HepG2 (cell line): ENCODE measurements around the gene BCAS3.

ENCODE experiments used
- AGO1 ChIP-seq: fragments of 200-400 bp; formaldehyde crosslinking; IDR thresholded peaks from 2 replicates; pipeline ENCODE4 v1.6.1; 2017; ENCODE audit warnings: mild to moderate bottlenecking, low read depth, low read length, moderate library complexity; ENCODE audit not compliant: poor library complexity, severe bottlenecking
- CCAR2 ChIP-seq: fragments of 200-400 bp; formaldehyde crosslinking; optimal IDR thresholded peaks from 2 replicates; pipeline ENCODE3; 2018; ENCODE audit warnings: low read depth, mild to moderate bottlenecking, low read length, moderate library complexity
- CEBPB ChIP-seq: IDR thresholded peaks from 2 replicates; pipeline ENCODE4 v1.6.1; 2011; ENCODE audit warnings: low read depth, low read length, improper control_type of control experiment, borderline replicate concordance
- CTCF ChIP-seq: sonication (generic); formaldehyde crosslinking; IDR thresholded peaks from 2 replicates; pipeline ENCODE4 v1.5.0; 2020; ENCODE audit warnings: mild to moderate bottlenecking, missing genetic modification reagents, moderate library complexity
- ESRRA ChIP-seq: sonication (generic); formaldehyde crosslinking; IDR thresholded peaks from 2 replicates; pipeline ENCODE4 v1.5.1; 2020; ENCODE audit warnings: mild to moderate bottlenecking, low read depth, missing genetic modification reagents
- HMG20A ChIP-seq: IDR thresholded peaks from 2 replicates; pipeline ENCODE4 v1.6.1; 2016; ENCODE audit warnings: borderline replicate concordance
- NFAT5 ChIP-seq: sonication (generic); formaldehyde crosslinking; IDR thresholded peaks from 2 replicates; pipeline ENCODE4 v1.4.0; 2020; ENCODE audit warnings: missing genetic modification reagents
- NFE2L1 ChIP-seq: sonication (generic); formaldehyde crosslinking; IDR thresholded peaks from 2 replicates; pipeline ENCODE4 v1.4.0; 2020; ENCODE audit warnings: missing genetic modification reagents, mild to moderate bottlenecking, borderline replicate concordance
- POLR2A ChIP-seq, 2 experiments: IDR thresholded peaks; 2 replicates each; pipeline ENCODE4 v1.6.1; 2011; ENCODE audit warnings: low read depth in 2 of 2, low read length in 2 of 2, mild to moderate bottlenecking in 1 of 2, moderate library complexity in 1 of 2; ENCODE audit not compliant: insufficient read depth in 1 of 2
- SMAD1 ChIP-seq: sonication (generic); formaldehyde crosslinking; IDR thresholded peaks from 2 replicates; pipeline ENCODE4 v1.4.0; 2020; ENCODE audit warnings: missing genetic modification reagents, low read depth, mild to moderate bottlenecking, borderline replicate concordance
- SMC3 ChIP-seq: IDR thresholded peaks from 2 replicates; pipeline ENCODE4 v1.6.1; 2011; ENCODE audit warnings: low read length, improper control_type of control experiment
- SRY ChIP-seq: sonication (generic); formaldehyde crosslinking; IDR thresholded peaks from 2 replicates; pipeline ENCODE4 v1.8.0; 2022; ENCODE audit warnings: mild to moderate bottlenecking, missing genetic modification reagents
- ZBTB21 ChIP-seq: sonication (generic); formaldehyde crosslinking; IDR thresholded peaks from 2 replicates; pipeline ENCODE4 v1.4.0; 2020; ENCODE audit warnings: missing genetic modification reagents

- TF ChIP-seq CCAR2 (no peak), SMAD1 (CRISPR knock-in tag) (no peak), ZBTB21 (CRISPR knock-in tag) (no peak), CEBPB (no peak), NFAT5 (CRISPR knock-in tag) (no peak), CTCF (CRISPR knock-in tag) (no peak), POLR2A (IDR thresholded peaks at IDR 0.05; ENCODE audit: insufficient read depth in 1 of 2, low read depth in 2 of 2, low read length in 2 of 2) (no peak), NFE2L1 (no peak), HMG20A (CRISPR knock-in tag) (no peak), AGO1 (no peak), SMC3 (no peak), SRY (CRISPR knock-in tag) (no peak), ESRRA (CRISPR knock-in tag) (peak; percentile 56)
Measured at GRCh38 chr17:61378658-61379456, 701.2 kb downstream of the BCAS3 start.
